NCI-H187 treated with DMSO at 0.1 percent for 48 hours (cell line): ENCODE measurements around the gene NR1D1.

Source experiments
- DNase-seq: peaks from one replicate; lab custom pipeline; 2025; lab: John Stamatoyannopoulos, UW

The NR1D1 gene

DNA sequence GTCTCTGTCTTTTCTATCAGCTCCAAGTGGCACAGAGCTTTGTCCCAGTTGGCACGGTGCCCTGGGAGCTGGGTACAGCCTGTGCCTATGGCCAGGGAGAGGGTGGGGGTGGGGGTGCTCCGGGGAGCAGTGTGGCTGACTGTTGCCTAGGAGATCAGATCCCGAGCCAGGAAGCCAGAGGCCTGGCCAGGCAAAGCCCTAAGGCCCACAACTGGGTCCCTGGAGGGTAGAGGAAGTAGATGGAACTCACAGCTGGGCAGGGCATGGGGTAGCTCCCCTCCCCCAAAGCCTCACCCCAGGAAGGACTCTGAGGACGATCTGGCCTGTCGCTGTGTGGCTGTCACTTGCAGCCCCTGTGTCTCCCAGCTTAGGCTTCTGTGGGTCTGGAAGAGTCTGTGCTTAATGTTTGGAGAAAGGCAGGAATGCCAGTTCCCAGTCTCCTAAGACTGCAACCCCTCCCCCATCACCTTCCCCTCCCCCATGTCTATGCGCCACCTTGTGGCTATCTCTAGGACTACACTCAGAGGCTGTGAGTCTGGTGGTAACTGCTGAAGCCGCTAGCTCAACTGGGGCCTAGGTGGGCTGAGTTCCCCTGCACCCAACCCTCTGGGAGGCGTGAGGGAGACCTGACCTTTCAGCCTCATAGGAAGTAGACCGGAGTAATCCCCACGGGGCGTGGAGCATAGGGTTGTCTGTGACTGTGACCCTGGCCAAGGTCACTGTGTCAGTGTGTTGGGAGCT, 25.0 kb downstream of the NR1D1 start:
- DNase-seq: no peak

DNA sequence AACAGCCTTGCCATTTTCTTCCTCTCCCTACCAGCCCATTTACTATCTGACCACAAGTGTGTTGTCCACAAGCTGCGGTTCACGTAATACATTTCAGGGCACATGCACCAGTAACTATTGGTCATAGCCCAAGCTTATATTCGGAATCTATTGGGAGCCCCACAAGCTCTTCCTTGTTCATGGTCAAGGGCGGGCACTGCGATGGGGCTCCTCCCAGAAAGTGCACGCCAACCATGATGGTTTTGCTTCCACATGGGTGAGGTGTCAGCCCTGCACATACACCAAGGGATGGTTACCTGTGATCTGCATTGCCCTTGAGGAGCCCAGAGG, 25.6 kb downstream of the NR1D1 start:
- no peak for DNase-seq

DNA sequence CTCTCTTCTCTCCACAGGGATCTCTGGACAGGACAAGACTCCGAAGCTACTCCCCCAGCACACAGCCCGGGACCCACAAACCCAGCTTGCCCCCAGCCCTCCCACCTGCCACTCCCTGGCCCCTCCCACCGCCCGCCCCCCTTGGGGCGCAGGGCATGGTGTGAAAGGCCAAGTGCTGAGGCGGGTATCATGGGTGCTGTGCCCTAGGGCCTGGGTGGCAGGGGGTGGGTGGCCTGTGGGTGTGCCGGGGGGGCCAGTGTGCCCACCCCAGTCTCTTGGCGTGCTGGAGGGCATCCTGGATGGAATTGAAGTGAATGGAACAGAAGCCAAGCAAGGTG, 26.2 kb downstream of the NR1D1 start:
- DNase-seq: no peak

DNA sequence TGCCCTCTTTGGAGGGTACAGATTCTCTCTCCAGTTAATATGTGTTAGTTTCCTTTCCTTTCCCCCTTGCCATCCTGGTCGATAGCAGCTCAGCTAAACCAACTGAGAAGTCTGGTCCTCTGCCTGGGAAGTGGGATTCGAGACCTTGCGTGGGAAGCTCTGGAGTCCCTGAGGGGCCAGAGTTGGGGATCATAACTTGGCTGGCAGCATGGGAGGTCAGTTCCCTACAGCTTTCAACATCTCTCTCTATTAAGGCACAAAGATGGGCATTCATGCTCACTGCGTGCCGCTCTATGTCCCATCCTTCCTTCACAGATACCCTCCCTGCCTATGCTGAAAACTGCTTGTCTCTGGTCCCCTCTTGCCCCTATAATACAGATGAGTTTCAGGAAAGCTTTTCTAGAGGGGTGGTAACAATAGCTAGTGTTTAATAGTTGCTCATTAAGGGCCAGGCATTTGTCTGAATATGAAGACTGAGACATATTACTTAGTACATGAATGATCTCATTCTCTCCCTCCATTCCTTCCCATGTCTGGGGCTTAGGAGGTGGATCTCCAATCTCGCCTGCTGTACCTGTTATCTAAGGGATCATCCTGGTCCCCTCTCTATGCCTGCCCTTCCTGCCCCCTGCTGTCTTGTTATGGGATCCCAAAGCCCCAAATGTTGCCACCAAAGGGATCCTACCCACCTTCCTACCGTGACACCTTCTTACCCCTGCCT, 26.8 kb downstream of the NR1D1 start:
- no peak for DNase-seq

DNA sequence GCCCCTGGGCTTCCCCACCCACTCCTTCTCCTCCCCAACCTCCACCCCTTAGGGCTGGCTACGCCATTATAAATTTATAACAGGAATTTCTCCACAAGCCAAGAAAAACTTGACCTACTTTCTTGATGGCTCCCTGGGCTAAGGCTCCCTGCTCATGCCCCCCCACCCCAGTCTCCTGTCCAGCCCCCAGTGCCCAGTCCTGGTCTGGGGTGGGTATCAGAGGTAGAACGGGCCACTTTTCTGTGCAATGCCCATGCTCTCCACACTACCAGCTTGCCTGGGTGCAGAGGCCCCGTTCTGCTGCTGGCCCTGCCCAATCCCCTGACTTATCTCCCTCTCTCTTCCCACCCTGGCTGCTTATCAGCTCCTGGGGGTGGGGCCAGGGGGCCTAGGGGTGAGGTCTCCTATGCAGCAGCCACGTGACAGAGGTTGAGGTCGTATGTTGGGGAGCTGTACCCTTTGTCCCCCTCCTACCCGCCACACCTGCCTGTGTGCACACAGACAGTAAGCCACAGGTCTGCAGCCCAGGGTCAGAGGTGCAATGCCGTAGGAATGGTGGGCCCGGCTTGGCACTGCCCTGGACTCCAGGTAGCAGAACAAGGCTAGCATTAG, 27.5 kb downstream of the NR1D1 start:
- no peak for DNase-seq

DNA sequence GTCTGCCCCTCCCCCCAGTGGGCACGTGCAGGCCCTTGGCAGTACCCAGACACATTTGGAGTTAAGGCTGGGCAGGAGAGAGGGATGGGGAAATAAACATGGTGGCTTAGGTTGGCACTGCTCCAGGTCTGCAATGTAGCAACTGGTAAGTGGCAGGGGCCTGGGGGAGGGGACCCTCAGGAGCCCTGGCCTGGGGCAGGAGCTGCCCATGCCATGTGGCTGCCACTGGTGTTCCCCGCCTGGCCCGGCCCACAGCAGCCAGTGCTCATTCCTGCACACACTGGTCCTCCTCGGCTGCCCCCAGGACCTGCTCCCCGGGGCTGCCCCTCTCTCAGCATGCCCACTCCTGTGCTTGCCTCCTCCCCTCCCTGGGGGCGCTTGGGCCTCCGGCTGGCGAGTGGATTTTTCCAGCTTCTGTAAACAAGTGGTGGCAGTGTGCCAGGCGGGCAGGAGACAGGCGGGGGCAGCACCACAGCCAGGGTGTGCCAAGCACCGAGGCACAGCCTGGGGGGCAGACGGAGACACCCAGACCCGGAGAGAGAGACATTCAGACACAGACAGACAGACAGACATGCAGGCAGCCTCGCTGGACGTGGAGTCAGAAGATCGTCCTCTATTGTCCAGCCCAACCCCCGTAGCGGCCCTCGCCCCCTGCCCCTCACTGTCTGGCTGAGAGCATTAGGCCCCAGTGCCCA, 28.2 kb downstream of the NR1D1 start:
- no peak for DNase-seq

DNA sequence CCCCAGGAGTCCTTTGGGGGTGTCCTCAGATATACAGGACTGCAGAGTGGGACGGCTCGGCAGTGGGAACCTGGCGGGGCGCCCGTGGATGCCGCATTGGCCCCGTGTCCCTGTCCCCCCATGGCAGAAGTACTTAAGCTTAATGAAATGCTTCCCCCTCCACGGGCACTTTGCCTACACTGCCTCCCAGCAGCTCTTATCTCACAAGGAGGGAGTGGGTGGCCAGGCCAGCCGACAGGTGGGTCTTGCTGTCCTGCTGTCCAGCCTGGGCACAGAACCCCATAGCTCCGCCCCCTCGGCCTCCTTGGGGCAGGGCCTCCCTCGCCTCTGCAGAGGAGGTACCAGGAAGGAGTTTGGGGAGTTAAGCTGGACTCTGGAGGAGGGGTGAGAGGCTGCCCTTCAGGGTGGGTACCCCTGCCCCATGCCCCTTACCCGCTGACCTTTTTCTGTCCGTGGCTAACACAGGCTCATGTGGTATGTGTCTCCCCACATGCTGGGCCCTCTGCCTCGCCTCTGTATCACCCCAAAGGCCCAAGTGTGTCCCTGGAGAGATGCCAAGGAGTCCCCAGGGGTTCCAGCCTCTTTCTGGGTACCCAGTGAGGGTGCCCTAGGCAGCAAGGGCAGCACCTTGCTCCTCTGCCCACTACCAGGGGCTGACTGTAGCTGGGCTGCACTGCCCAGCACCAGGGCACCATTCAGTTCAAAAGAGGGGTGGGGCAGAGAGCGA, 28.9 kb downstream of the NR1D1 start:
- no peak for DNase-seq

DNA sequence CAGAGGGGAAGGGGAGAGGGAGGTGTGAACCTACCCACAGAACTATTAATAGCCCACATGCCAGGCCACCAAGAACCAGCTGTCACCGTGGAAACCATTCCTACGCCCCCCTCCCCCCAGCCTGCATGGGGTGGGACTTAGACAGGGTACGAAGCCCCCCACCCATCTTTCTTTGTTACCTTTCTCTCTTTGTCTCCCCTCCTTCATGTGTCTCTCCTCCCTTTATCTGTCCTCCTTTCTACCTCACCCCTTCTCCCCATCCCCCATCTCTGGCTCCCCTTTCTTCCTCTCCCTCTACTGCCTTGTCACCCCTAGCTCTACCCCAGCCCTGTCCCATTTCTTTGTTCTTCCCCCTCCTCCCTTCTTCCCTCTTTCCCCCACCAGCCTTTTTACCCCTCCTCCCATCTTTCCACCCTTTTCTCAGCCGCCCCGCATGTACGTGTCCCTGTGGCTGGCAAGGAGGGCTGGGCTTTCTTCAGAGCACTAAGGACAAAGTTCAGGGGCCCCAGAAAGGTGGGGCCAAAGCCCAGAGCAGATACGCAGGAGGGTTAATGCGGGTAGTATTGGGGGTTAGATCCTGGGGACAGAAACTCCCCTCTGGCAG, 29.6 kb downstream of the NR1D1 start:
- DNase-seq: no peak

DNA sequence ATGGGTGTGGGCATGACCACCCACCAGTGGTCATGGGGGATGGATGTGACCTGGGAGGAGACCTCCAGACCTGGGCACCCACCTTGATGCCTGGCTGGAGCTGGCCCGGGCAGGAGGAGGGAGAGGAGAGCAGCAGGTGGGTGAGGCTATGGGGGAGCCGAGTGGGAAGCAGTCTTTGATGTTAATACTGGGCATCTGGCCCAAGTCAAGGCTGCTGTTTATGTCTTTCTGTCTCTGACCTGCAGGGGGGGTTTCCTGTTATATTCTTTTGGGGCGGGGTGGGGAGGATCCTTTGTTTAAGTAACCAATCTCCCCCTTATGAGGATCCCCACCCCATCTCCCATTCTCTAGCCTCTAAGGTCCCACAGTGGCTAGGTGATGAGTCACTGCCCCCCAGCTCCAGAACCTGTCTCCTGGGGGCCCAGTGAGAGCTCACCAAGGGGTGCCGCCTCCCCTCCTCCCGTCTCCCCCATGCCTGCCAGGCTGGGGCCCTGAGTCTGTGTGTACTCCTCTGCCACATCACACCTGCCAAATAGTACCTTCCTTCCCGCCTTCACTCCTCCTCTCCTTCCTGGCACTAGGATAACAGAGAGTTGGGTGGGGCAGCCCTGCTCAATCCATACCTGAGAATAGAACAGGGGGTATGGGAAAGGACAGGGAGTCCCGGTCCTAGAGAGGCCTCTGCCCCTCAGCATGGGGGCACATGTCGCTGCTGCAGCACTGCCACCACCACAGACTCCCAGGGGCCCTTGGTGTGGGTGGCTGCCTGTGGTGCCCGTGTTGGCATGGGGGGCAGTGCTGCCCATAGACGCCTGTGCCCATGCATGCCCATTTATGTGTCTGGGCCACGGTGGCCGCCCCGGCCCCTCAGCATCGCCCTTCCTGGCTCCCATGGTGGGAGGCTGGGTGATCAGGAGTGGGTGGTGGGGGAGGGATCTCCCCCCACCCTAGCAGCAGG, 30.4 kb downstream of the NR1D1 start:
- DNase-seq: no peak

DNA sequence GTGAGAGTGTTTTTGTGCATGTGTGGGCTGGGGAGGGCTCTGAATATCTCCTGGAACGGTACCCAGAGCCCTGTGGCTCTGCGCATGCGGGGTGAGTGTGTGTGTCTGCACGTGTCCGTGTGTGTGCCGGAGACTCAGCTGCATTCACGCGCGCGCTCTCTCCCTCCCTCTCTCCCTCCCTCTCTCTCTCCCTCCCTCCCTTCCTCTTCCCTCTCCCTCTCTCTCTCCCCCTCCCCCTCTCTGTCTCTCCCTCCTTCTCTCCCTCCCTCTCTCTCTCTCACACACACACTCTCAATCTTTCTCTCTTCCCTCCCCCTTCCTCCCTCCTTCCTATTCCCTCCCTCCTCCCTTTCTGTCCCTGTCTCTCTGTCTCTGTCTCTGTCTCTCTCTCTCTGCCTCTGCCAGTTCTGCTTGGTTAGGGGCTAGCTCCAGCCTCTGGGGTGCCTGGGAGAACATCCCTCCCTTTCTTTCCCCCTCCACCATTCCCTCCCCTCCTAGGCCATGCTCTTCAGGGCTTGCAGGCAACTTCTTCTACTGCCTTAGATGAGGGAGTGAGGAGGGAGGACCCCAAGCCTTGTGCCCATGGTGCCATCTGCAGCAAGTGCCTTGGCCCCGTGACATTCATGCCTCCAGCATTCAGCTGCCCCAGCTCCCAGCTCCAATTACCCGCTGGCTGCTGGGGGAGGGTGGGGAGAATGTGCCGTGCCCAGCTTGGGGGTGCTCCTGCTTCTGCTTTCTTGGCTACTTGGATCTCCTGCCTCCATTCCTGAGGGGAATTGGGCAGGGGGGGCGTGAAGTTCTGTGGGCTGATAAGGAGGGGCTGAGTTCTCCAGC, 31.3 kb downstream of the NR1D1 start:
- DNase-seq: no peak

DNA sequence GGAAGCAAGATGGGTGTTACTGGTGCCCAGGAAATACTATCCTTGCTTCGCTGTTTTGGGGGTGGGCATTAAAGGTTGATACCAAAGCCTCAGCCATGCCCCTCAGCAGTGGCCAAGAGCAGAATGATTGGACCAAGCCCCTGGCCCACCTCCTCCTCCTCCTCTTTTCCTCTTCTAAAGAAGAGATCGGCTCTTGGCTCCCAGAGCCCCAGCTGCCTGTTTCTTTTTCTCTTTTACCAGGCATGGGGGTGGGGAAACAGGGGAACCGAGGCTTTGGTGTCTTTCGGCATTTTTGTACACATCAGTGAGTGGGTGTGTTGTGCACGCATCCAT, 31.8 kb downstream of the NR1D1 start:
- DNase-seq: no peak

DNA sequence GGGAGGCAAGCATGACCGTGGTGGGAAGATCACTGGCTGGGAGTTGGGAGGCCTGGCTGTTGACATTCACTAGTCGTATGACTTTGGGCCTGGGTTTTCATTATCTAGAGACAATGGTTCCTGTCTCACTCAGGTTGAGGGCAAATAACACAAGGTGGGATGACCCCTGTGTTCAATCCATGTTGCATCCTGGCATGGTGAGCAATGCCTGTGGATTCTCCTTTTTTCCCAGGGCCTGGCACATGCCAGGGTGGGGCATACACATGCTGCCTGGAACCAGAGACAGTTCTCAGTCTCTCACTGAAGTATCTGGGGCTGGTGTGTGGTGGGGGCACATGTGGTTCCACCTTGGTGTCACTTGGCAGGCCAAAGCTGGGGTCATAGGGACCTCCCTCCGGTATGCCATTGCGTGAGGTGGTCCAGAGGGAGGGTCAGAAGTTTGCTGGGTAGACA, 32.2 kb downstream of the NR1D1 start:
- DNase-seq: no peak

DNA sequence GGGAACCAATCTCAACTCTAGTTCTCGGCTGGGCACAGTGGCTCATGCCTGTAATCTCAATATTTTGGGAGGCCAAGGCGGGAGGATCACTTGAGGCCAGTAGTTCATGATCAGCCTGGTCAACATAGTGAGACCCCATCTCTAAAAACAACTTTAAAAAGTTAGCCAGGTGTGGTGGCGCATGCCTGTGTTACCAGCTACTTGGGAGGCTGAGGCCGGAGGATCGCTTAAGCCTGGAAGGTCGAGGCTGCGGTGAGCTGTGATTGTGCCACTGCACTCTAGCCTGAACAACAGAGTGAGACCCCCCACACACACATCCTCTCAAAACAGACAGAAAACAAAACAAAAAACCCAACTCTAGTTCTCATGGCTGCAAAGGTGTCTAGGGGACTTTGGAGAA, 32.7 kb downstream of the NR1D1 start:
- no peak for DNase-seq

DNA sequence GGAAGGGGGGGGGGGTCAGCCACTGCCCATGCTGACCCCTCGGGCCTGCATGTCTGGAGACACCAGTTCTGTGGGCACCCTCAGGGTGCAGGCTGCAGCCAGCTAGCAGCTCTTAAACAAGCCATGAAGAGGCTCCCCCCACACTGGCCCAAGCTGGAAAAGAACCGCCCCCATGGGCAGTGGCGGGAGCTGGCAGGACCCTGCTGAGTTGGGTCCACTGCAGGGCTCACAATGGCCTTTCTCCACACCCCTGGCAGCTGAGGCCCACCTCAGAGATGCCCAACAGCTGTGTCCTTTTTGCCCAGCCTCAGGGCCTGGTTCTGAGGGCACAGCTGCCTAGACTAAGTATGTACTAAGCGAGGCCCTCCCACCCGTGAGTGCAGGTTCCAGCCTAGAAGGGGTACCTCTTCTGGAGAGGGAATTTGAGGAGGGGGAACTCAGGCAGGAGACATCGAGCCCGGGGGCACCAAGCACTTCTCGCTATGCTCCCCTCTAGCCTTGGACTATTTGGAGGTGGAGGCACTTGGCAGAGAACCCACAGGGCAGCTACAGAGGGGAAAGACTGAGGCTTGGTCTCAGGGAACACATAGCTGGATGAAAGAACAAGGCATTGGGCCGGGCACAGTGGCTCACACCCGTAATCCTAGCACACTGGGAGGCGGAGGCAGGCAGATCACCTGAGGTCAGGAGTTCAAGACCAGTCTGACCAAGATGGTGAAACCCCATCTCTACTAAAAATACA, 34.4 kb downstream of the NR1D1 start:
- no peak for DNase-seq

DNA sequence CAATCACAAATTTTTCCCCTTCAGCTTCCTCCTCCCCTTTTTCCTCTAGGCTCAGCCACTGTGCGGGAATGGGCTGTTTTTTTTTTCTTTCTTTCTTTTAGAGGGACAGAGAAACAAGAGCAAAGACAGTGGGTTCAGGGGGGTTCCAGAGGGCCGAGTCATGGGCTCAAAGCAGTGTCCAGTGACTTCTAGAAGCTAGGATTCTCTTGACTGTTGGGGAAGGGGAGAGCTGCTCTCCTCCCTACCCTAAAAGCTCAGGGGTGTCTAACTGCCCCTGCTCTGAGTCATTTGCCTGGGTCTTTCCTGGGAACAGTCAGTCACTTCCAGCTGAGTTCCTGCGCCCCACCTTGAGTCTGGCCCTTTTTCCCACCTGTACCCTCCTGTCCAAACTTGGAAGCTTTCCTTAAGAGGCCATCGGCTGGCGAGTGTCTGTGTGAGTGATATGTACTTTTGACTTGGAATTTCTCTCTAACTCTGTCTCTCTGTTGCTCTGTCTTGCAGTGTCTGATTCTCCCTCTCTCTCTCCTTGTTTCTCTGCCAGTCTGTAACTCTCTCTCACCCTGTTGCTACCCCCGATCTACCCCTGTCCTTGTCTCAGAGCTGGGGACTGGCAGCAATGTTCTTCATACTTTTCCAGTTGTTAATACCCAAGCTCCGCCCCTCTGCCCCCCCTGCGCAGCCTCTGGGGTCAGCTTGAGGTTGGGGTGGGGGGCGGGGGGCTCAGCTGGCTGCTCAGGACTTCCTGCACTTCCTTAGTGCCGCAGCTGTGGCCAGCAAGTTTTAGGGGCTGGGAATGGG, 35.2 kb downstream of the NR1D1 start:
- DNase-seq: no peak

DNA sequence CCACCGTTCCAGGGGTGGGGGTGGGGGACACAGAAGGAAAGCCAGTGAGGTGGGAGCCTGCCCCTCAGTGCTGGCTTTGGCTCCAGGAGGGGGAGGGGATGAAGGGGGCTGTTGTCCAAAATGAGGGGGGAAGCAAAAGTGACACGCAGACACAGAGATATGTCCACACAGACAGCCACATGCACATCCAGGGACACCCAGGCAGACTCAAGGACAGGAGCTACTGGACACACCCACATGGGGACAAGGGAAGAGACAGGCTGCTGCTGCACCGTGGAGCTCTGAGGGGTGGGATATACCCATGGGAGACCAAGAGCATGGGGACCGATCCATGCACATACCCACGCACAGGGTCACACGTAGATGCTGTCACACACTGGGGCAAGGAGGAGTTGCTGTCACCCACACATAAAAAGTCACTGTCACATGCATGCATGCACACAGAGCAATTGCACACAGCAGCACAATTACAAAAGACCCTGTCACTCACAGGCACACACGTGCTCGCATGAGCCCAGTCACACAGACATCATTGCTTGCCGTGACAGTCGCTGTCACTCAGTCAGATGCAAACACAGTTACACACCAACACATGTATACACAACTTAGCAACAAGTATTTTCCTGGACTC, 36.4 kb downstream of the NR1D1 start:
- no peak for DNase-seq

DNA sequence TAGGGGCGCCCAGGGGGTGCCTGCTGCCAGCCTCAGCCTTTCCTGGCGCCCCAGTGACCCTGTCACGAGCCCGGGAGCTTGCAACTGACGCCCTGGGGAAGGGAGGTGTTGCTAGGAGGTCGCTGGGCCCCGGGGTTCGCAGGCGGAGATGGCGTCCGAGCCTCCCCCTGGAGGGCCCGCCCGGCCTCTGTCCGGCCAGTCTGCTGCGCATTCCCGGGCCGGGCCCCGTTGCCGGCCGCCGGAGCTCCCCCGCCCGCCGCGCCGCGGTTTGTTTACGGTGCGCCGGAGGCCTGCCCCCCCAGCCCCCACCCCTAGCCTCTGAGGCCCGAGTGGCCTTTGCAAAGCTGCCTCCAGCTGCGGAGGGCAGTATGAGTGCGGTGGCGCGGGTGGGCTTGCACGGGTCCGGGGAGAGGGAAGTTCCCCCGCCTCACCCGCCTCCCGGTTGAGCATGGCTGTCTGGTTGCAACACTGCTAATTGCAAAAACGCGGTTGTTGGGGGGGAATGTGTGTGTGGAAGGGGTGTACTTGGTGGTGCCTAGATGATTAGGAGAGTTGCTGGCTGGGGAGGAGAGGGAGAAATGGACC, 37.1 kb downstream of the NR1D1 start:
- DNase-seq: no peak
